CD4-positive, alpha-beta T cell (primary cell): ENCODE measurements around the gene C3orf52. TPM values are rescaled to one million over a fixed set of nuclear protein-coding genes. Genes with fewer than 3 reads are reported as not detected.
A peak's percentile ranks its signal among the peaks of the same experiment; 100 is the strongest.

Experiments used
- ATAC-seq: fragments of 200-7000 bp; cut with Tn5 transposase; one replicate; pipeline ENCODE4 v1.10.0; 2022; ENCODE audit warnings: mild to moderate bottlenecking; ENCODE audit not compliant: poor library complexity
- CTCF ChIA-PET: fragments of 350-600 bp; sonication (Branson Sonifier 250); formaldehyde crosslinking; loops from one replicate; lab custom pipeline; 2021; ENCODE audit warnings: antibody characterized with exemption, inconsistent platforms; lab: Charles Lee
- POLR2A ChIA-PET: fragments of 350-600 bp; sonication (Branson Sonifier 250); formaldehyde crosslinking; loops from one replicate; lab custom pipeline; 2021; ENCODE audit warnings: antibody characterized with exemption, inconsistent platforms; lab: Charles Lee
- DNase-seq, 14 experiments: peaks; one replicate each; pipeline ENCODE4 v3.0.0-alpha.2; 2013 to 2020; ENCODE audit warnings: mixed read lengths in 2 of 14
- H3K27ac ChIP-seq, 2 donors: one replicate each; pipeline versions ENCODE4 v1.5.1 to v1.7.0; 2013; ENCODE audit warnings: low read length in 2 of 2, low read depth in 1 of 2, mild to moderate bottlenecking in 1 of 2
- H3K27me3 ChIP-seq, 2 experiments: 1 replicate in 1 of 2; 2 replicates in 1 of 2; pipeline versions ENCODE4 v1.6.1 to v1.7.0; 2013; ENCODE audit warnings: low read length in 2 of 2, control low read depth in 1 of 2, mild to moderate bottlenecking in 1 of 2, moderate library complexity in 1 of 2; ENCODE audit not compliant: insufficient read depth in 2 of 2, control insufficient read depth in 1 of 2
- H3K36me3 ChIP-seq: one replicate; pipeline ENCODE4 v1.6.1; 2013; ENCODE audit warnings: low read length, control low read depth; ENCODE audit not compliant: insufficient read depth
- H3K4me1 ChIP-seq: one replicate; pipeline ENCODE4 v1.6.1; 2013; ENCODE audit warnings: low read length, control low read depth; ENCODE audit not compliant: insufficient read depth
- H3K4me3 ChIP-seq: one replicate; pipeline ENCODE4 v1.5.1; 2013; ENCODE audit warnings: mild to moderate bottlenecking, low read length, moderate library complexity
- H3K9me3 ChIP-seq, 2 experiments: 1 replicate in 1 of 2; 2 replicates in 1 of 2; pipeline versions ENCODE4 v1.6.1 to v1.7.0; 2013; ENCODE audit warnings: low read length in 2 of 2, mild to moderate bottlenecking in 2 of 2, control low read depth in 1 of 2, moderate library complexity in 1 of 2; ENCODE audit not compliant: control insufficient read depth in 1 of 2, insufficient read depth in 1 of 2
- H3K27ac Mint-ChIP-seq: one replicate; pipeline ENCODE4 v1.8.0; 2020; ENCODE audit warnings: mixed read lengths
- H3K27me3 Mint-ChIP-seq: one replicate; pipeline ENCODE4 v1.8.0; 2021; ENCODE audit warnings: mixed read lengths
- H3K36me3 Mint-ChIP-seq: one replicate; pipeline ENCODE4 v1.8.0; 2021; ENCODE audit warnings: low read depth, mixed read lengths
- H3K4me1 Mint-ChIP-seq: one replicate; pipeline ENCODE4 v1.8.0; 2021; ENCODE audit warnings: low read depth, mixed read lengths
- H3K4me3 Mint-ChIP-seq: one replicate; pipeline ENCODE4 v1.8.0; 2020; ENCODE audit warnings: mild to moderate bottlenecking, mixed read lengths
- H3K9me3 Mint-ChIP-seq: one replicate; pipeline ENCODE4 v1.8.0; 2020; ENCODE audit warnings: mixed read lengths
- CTCF ChIP-seq: fragments of 200-600 bp; IDR thresholded peaks from one replicate; pipeline ENCODE4 v1.8.0; 2022; ENCODE audit warnings: antibody characterized with exemption, mild to moderate bottlenecking
- intact Hi-C, 2 experiments: fragments of 100-400 bp; cut with DNase I in 1 of 2; cut with micrococcal nuclease in 1 of 2; formaldehyde crosslinking; loops; one replicate each; pipeline versions ENCODE4 v1.15.1 to v1.9.0; 2023 to 2025; cut with DNase I, micrococcal nuclease
- total RNA-seq, 174 experiments: library from RNA in 2 of 174; stranded (reverse) in 2 of 174; gene quantifications; one replicate each; pipeline ENCODE4 v1.2.3 and lab custom pipeline; 2021 to 2026

C3orf52 gene
- total RNA-seq, 2 experiments from 2014 or later, result 1.6 to 2.7 TPM

- no peaks in the 10 kb centered on the region for H3K36me3 ChIP-seq
- H3K4me3 Mint-ChIP-seq, result no peak overlapping the region
- no peak for TF ChIP-seq CTCF
- intact Hi-C loops, result no loop called here
- H3K9me3 Mint-ChIP-seq, result no peaks in the 10 kb centered on the region
- H3K4me1 ChIP-seq, result peaks cover 11% of the 10 kb centered on the region
- ChIA-PET CTCF (no interaction called here), POLR2A (no interaction called here)
- peaks cover 22% of the 10 kb centered on the region for H3K4me1 Mint-ChIP-seq
- no peaks in the 10 kb centered on the region for H3K27me3 Mint-ChIP-seq
- no peak for ATAC-seq
- H3K36me3 Mint-ChIP-seq, result peaks cover 6% of the 10 kb centered on the region
- DNase-seq, result no peak
- H3K4me3 ChIP-seq, result no peak overlapping the region
- H3K9me3 ChIP-seq, result no peaks in the 10 kb centered on the region
- H3K27ac Mint-ChIP-seq, result no peak overlapping the region
- H3K27me3 ChIP-seq, result no peaks in the 10 kb centered on the region
- no peak overlapping the region for H3K27ac ChIP-seq
These were observed 9.5 kb downstream of the C3orf52 start for GRCh38 chr3:112095731-112096130.

- TF ChIP-seq CTCF, result no peak
- Histone ChIP-seq H3K4me1 (peaks cover 9% of the 10 kb centered on the region), H3K27me3 (no peaks in the 10 kb centered on the region), H3K4me3 (no peak overlapping the region), H3K36me3 (no peaks in the 10 kb centered on the region), H3K27ac (no peak overlapping the region), H3K9me3 (no peaks in the 10 kb centered on the region)
- Mint-ChIP-seq H3K9me3 (no peaks in the 10 kb centered on the region), H3K27ac (no peak overlapping the region), H3K36me3 (peaks cover 6% of the 10 kb centered on the region), H3K4me3 (no peak overlapping the region), H3K4me1 (peaks cover 18% of the 10 kb centered on the region), H3K27me3 (no peaks in the 10 kb centered on the region)
- ChIA-PET POLR2A (no interaction called here), CTCF (no interaction called here)
- no peak for ATAC-seq
- intact Hi-C loops, result no loop called here
- DNase-seq, result no peak
These were observed 10.0 kb downstream of the C3orf52 start for GRCh38 chr3:112096176-112096575.

DNA sequence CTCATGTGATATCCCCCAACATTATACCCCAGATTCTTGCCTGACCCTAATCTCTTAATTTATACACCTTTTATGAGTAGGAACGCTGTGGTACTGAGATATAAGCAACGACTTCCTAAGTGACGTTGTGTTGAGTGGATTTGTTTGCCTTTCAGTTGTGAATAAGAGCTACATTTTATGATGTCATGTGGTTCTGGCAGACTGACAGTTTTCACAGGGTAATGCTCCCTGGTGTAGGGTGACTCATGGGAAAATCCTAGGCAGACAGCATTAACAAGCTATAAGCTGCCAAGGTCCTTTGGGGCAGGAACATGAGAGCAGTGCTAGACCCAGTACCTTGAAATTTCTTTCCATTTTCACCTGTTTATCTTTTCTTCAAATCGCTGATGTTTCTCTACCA, 11.2 kb downstream of the C3orf52 start:
- intact Hi-C loops, result no loop called here
- POLR2A ChIA-PET, result no interaction called here
- Mint-ChIP-seq H3K4me1 (peaks cover 12% of the 10 kb centered on the region), H3K27me3 (no peaks in the 10 kb centered on the region), H3K36me3 (peaks cover 6% of the 10 kb centered on the region), H3K9me3 (no peaks in the 10 kb centered on the region), H3K27ac (no peak overlapping the region), H3K4me3 (no peak overlapping the region)
- ATAC-seq (no peak), DNase-seq (peak in 2 of 14 experiments; percentile 29 to 47)
- H3K4me3 ChIP-seq, result no peak overlapping the region
- no peaks in the 10 kb centered on the region for H3K36me3 ChIP-seq
- no peak overlapping the region for H3K27ac ChIP-seq
- CTCF ChIA-PET, result interaction anchor here (1.1 kb wide), 1 partner anchor 14 kb away, joined by 3 read pairs; no protein-coding TSS in a partner anchor
- no peaks in the 10 kb centered on the region for H3K27me3 ChIP-seq
- no peaks in the 10 kb centered on the region for H3K9me3 ChIP-seq
- TF ChIP-seq CTCF, result no peak
- H3K4me1 ChIP-seq, result peaks cover 9% of the 10 kb centered on the region
